GM21717 (cell line): ENCODE results near the gene DOK6.

Source experiments
- ATAC-seq: cut with Tn5 transposase; IDR thresholded peaks from one replicate; pipeline ENCODE4 v1.9.1; 2021; ENCODE audit warnings: mild to moderate bottlenecking, moderate library complexity; ENCODE audit not compliant: unreplicated experiment

DOK6 gene

DNA sequence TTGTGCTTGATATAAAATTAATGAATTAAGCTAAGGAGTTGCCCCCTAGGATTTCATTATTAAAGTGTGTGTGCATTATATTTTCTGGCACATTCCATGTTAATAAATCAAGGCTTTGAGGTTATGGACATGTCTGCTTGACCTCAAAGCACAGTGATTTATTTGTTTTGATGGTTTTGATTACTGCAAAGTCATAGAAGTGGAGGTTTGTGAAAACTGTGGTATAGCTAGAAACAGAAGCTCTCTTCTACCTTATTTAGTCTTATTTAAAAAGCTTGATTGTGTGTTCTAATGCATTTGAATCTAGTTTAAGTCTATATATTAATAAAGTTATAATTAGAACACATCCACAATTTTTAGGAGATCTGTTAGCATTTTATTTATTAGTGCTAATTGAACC, 32.2 kb downstream of the DOK6 start:
- ATAC-seq: no peak

DNA sequence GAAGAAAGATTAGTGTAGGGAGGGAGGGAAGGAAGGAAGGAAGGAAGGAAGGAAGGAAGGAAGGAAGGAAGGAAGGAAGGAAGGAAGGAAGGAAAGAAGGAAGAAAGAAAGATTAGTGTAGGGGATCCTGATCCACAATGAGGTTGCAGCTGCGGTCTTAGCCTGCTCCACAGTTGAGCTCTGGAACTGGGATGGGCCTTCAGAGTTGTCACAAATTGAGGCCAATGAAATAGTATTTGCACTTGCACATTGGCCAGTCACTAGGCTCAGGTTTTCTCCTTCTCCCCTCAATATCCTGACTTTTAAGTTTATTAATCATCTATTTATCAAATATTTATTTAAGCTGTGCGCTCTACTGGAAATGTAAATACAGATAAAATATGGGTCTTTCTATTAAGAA, 34.3 kb downstream of the DOK6 start:
- ATAC-seq: no peak

DNA sequence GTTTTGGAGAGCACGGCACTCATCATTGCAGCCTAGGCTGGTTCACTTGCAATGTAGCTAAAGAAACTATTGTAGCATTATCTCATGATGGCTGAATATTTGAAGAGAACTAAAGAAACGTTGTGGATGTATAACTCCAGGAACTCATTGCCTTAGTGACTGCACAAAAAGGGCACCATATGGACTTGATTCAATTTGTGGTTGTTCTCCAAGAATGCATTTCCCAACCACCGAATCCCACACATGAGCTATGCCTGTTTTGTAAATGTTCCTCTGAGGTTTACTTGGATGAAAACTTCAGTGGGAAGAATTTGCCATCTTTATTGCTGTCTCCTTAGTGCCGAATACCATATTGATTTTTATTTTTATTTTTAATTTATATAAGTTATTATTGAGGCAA, 43.5 kb downstream of the DOK6 start:
- ATAC-seq: no peak

DNA sequence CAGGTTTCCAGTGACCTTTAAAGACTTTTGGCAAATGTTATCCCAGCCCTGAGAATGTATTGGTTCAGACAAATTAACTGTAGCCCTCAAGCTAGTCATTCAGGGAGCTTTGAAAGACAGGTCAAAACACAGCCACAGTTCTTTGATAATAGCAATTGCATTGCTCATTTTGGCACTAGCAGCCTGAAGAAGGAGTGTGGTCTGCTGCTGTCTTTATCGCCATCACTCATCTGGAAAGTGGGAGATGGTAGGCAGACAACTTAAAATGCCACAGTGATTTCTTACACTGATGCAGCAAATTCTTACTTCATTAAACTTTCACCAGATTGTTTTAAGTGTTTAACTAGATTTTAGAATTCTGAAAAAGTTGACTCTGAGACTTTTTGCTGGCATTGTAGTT, 47.2 kb downstream of the DOK6 start:
- no peak for ATAC-seq

DNA sequence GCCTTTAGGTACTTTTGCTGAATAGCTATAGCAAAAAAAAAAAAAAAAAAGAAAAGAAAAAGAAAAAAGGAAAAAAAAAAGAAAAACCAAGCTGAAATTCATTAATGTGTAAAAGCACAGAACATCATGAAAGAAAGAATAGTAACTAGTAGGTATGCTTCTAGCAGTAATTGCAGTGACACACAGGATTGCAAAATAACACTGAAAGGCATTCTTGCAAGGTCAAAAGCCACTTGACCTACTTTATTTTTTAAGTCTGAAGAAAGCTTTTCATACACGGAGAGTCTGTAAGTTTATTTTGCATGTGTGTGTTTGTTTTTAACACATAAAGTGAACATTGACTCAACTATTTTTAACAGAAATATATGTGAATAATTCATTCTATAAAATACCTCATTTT, 54.4 kb downstream of the DOK6 start:
- ATAC-seq: no peak

- ATAC-seq: no peak
Observed at GRCh38 chr18:69469444-69469919, 68.8 kb downstream of the DOK6 start.

- ATAC-seq: no peak
Observed at GRCh38 chr18:69480460-69480859, 79.8 kb downstream of the DOK6 start.

GRCh38 chr18:69483574-69483973, 82.9 kb downstream of the DOK6 start:
- ATAC-seq: no peak

DNA sequence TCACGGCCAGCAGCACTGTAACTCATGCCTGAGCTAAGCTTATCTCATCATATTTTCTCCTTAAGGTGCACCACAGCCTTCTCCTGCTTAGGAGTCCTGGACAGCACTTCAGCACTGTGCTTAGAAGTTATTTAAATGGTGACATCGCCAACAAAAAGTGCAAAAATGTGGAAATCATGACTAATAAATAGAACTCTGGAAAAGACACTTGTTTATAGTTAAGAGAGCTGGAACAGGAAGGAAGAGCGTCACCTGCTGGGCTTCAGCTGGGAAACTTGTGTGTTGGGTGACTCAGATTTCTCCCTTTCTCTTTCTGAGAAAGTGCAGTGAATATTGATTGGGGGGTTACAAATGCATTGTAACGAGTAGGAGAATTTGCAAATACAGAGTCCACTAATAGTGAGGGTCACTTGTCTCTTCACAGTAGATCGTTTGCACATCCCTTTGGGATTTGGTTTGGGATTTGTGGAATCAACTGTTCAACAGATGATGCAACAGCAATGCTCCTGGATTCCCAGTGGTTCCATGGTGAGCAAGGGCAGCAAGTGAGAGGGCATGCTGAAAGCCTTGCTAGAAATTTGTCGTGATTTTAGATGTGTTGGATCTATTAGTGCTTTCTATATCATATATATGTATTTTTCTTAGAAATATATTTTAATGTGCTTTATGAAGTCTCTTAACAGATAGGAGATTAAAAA, 84.2 kb downstream of the DOK6 start:
- ATAC-seq: no peak

DNA sequence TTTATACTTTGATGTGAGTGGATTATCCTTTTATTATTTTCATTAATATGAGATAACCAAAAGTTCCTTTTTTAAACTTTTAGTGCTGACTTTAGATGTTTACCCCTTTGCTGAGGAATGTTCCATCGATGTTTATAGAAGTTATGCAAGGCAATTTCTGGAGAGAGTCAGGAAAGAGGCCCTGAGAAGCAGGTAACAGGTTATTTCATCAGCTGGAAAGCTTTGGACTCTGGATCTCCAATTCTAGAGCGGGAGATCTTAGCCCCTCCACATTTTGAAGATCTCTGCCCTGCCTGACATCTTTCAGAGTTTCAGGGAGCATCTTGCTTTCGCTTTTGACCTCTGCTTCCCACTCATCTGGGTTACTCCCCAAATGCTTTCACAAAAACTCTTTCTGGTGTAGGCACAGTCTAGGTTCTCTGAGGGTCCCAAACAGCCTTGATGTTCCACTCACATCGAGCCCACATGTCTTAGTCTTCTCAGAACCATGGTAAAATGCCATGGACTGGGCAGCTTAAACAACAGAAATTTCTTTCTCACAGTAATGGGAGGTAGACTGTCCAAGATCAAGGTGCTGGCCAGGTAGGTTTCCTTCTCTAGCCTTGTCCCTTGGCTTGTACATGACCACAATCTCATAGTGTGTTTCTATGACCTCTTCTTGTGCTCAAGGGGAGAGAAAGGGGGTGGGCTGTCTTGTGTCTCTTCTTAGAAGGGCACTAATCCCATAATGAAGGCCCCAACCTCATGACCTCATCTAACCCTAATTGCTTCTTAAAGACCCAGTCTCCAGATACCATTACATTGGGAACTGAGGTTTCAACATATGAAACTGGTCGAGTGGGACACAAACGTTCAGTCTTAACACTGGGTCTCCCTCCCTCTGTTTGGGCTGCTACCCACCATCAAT, 87.1 kb downstream of the DOK6 start:
- ATAC-seq: no peak

GRCh38 chr18:69490072-69490471, 89.4 kb downstream of the DOK6 start:
- ATAC-seq: no peak

DNA sequence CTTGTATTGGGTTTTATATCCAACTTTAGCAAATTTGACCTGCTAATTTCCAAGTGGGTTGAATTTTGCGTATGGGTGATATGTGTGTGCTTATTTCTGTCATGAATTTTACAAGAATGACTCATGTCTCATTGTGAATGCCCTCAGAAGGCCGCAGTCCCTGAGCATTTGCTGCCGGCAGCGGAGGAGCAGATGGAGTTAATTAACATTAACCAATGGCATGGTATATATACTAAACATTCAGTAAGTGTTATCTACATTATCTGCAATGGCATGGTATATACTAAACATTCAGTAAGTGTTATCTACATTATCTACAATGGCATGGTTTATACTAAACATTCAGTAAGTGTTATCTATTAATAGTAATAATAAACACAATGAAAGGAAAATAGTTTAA, 90.1 kb downstream of the DOK6 start:
- no peak for ATAC-seq

GRCh38 chr18:69491576-69491975, 90.9 kb downstream of the DOK6 start:
- no peak for ATAC-seq

DNA sequence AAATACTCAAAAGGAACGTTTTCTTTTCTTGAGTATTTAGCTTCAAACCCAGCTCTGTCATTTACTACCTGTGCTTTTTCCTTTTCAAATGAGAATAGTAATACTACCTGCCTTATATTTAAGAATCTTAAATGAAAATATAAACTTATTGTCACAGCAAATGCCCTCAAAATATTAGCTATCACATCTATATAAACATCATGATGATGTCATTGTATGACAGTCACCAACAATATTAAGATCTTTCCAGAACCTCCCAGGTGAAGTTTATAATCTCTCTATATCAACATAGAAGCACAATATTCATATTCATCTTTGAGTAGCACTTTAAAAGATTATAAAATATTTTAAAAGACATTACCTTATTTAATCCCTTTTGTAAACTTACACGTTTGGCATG, 92.2 kb downstream of the DOK6 start:
- ATAC-seq: no peak

GRCh38 chr18:69494841-69495240, 94.2 kb downstream of the DOK6 start:
- ATAC-seq: no peak

DNA sequence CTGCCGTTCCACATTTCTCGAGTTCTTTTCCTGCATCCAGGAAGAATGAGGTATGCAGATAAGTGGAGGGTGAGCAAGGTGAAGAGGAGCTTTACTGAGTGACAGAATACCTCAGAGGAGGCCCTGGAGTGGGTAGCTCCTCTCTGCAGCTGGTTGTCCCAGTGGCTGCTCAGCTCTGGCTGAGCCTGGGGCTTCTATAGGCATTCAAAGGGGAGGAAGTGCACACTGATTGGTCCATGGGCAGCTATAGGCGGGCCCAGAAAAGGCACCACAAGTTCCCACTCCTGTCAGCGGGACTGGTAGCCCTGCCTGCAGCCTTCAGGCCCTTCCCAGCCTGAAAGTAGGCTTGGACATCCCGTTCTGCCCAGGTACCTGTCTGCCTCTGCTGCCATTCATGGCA, 94.7 kb downstream of the DOK6 start:
- ATAC-seq: no peak

DNA sequence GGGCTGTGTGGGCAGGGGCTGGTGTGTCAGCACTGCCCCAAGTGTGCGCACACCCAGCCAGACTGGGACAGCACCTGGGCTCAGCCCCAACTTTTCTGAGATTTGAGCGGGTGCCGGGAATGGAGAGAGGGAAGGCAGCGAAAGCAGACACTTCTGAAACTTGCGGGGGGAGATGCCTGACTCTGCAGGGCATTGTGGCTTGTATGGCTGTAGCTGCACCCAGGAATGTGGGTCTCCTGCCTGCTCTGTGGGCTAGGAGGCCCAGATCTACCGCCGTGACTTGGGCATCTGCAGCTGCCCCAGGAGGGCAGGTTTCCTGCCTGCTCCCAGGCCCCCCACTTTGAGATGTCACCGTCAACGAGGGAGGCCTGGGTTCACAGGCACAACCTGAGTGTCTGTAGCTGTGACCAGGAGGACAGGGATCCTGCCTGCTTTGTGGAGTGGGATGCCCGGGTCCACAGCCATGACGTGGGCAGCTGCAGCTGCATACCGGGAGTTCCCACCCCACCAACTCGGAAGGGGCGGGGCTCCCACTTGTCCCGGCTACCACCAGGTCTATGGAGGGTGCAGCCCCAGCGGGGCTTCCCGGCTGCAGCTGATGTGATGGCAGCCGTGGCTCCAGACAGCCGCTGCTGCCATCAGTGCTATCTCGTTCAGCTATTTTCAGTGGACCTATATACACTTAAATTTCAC, 95.3 kb downstream of the DOK6 start:
- no peak for ATAC-seq

- ATAC-seq: no peak
Observed at GRCh38 chr18:69518989-69519388, 118.3 kb downstream of the DOK6 start.

DNA sequence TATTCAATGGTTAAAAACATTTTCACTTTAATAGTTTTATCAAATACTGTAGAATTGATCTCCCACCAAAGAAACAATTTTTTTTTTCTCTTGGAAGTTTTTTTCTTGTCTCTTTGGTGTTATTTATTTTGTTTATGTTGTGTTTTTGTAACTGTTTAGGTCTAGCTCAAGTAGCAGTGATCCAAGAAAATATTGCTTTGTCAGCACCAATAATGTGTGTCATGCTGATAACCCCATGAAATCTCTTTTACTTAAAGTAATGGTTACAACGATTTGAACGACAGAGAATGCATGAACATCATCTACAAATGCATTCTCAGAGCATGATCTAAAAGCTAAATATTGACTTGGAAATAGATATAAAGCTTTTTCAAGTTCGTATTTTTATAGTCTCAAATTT, 122.9 kb downstream of the DOK6 start:
- no peak for ATAC-seq

DNA sequence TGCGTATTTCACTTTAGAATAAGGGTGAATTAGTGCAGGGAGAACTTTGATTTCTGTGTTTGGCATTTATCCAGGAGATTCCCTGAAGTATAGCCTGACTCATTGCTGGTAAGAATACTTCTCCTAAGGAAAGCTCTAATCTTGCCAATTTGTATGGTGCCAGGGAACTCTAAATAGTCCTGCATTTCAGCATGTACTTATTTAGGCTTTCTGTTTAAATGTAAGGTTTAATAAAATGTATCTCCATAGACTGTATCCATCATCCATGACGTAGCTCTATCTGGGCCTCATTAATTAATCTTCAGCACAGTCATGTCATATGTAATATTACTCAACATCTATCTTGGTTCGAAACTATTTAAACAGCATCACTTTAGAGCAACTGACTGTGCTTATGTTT, 127.7 kb downstream of the DOK6 start:
- ATAC-seq: no peak

- ATAC-seq: no peak
Observed at GRCh38 chr18:69529151-69529550, 128.5 kb downstream of the DOK6 start.

- no peak for ATAC-seq
Observed at GRCh38 chr18:69531973-69532372, 131.3 kb downstream of the DOK6 start.
